ENCODE measurements around the gene LRRIQ3.
"Not testable (repeated sequence)": the region's sequence is repeated elsewhere in the genome, so short reads cannot be mapped to it uniquely, and the experiment has no call there.

LRRIQ3 gene

DNA sequence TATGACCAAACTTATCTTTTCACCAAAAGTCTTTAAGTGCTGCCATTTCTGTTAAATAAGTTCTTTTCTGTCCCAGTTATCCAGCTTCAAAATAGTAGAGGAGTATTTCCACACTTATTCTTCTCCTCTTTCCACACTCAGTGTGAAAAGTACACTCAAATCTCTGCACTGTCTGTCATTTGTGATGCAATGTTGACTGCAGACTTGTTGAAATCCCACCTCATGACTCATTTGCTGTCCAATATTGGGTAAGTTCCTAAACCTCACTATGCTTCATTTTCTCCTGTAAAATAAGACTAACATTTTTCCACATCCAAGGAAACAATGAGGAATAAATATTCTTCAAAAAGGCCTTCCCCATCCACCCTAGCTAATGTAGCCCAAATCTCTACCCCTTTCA, 17.5 kb downstream of the LRRIQ3 start:
- Histone ChIP-seq H4K20me1 (ENCODE audit: insufficient read depth, low read length, poor library complexity, severe bottlenecking) (no peaks in the 10 kb centered on the region), H3K4me3 (ENCODE audit: low read length, poor library complexity, severe bottlenecking) (no peak overlapping the region), H3K36me3 (ENCODE audit: insufficient read depth, low read length) (no peaks in the 10 kb centered on the region), H3K27me3 (ENCODE audit: insufficient read depth, low read length, poor library complexity, severe bottlenecking) (no peaks in the 10 kb centered on the region), H3K9me3 (ENCODE audit: insufficient read depth, low read depth, low read length) (no peaks in the 10 kb centered on the region), H2AFZ (ENCODE audit: low read length) (no peak overlapping the region), H3K9me2 (replicated peaks; ENCODE audit: low read depth, low read length) (no peaks in the 10 kb centered on the region), H3K9ac (ENCODE audit: low read depth, low read length, poor library complexity, severe bottlenecking) (no peak overlapping the region), H3K4me1 (ENCODE audit: insufficient read depth, low read length, poor library complexity, severe bottlenecking) (no peaks in the 10 kb centered on the region), H3K79me2 (ENCODE audit: insufficient read depth, low read length) (no peaks in the 10 kb centered on the region), H3F3A (ENCODE audit: low read depth) (no peaks in the 10 kb centered on the region), H3K4me2 (ENCODE audit: low read depth, low read length, poor library complexity, severe bottlenecking) (no peak overlapping the region)
- no peak for TF ChIP-seq EZH2phosphoT487 (IDR thresholded peaks at IDR 0.05; ENCODE audit: borderline replicate concordance)
- TF ChIP-seq, protein P1, sequence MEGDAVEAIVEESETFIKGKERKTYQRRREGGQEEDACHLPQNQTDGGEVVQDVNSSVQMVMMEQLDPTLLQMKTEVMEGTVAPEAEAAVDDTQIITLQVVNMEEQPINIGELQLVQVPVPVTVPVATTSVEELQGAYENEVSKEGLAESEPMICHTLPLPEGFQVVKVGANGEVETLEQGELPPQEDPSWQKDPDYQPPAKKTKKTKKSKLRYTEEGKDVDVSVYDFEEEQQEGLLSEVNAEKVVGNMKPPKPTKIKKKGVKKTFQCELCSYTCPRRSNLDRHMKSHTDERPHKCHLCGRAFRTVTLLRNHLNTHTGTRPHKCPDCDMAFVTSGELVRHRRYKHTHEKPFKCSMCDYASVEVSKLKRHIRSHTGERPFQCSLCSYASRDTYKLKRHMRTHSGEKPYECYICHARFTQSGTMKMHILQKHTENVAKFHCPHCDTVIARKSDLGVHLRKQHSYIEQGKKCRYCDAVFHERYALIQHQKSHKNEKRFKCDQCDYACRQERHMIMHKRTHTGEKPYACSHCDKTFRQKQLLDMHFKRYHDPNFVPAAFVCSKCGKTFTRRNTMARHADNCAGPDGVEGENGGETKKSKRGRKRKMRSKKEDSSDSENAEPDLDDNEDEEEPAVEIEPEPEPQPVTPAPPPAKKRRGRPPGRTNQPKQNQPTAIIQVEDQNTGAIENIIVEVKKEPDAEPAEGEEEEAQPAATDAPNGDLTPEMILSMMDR (conservative IDR thresholded peaks at IDR 0.05; ENCODE audit: low read length): no peak

DNA sequence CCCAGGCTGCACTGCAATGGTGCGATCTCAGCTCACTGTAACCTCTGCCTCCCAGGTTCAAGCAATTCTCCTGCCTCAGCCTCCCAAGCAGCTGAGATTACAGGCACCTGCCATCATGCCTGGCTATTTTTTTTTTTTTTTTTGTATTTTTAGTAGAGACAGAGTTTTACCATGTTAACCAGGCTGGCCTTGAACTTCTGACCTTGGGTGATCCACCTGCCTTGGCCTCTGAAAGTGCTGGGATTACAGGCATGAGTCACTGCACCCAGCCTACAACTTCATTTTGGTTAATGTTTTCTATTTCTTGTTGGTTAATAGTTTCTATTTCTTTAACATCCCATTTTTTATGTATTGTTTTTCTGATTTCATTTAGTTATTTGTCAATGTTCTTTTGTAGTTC, 23.6 kb downstream of the LRRIQ3 start:
- H4K20me1 ChIP-seq (ENCODE audit: insufficient read depth, low read length, poor library complexity, severe bottlenecking); H3K4me2 ChIP-seq (ENCODE audit: low read depth, low read length, poor library complexity, severe bottlenecking); H3K9ac ChIP-seq (ENCODE audit: low read depth, low read length, poor library complexity, severe bottlenecking); H3K36me3 ChIP-seq (ENCODE audit: insufficient read depth, low read length); H3K27me3 ChIP-seq (ENCODE audit: insufficient read depth, low read length, poor library complexity, severe bottlenecking); H3F3A ChIP-seq (ENCODE audit: low read depth); H3K4me1 ChIP-seq (ENCODE audit: insufficient read depth, low read length, poor library complexity, severe bottlenecking); H3K9me2 ChIP-seq (replicated peaks; ENCODE audit: low read depth, low read length); H2AFZ ChIP-seq (ENCODE audit: low read length); H3K79me2 ChIP-seq (ENCODE audit: insufficient read depth, low read length); H3K4me3 ChIP-seq (ENCODE audit: low read length, poor library complexity, severe bottlenecking); H3K9me3 ChIP-seq (ENCODE audit: insufficient read depth, low read depth, low read length): not testable (repeated sequence)

DNA sequence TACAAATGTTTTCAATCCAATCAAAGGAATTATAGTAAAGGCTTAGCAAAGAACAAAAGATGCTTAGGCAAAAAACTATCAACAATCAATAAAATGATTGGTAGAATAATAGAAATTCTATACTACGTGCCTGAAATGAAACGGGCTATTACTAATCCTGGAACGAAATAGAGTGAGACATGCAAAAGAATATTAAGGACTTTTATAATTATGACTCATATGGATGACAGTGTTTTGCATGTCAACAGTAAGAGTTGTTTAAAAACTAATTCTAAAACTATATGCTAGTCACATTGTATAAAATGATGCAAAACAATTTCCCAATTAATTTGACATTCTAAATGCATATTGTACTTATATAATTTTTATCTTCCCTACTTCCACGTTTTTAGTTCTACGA, 35.6 kb downstream of the LRRIQ3 start:
- Histone ChIP-seq H3K9me2 (replicated peaks; ENCODE audit: low read depth, low read length) (no peaks in the 10 kb centered on the region), H3K4me2 (ENCODE audit: low read depth, low read length, poor library complexity, severe bottlenecking) (no peak overlapping the region), H3K9ac (ENCODE audit: low read depth, low read length, poor library complexity, severe bottlenecking) (no peak overlapping the region), H3K36me3 (ENCODE audit: insufficient read depth, low read length) (no peaks in the 10 kb centered on the region), H3F3A (ENCODE audit: low read depth) (no peaks in the 10 kb centered on the region), H3K9me3 (ENCODE audit: insufficient read depth, low read depth, low read length) (no peaks in the 10 kb centered on the region), H2AFZ (ENCODE audit: low read length) (no peak overlapping the region), H3K79me2 (ENCODE audit: insufficient read depth, low read length) (no peaks in the 10 kb centered on the region), H3K4me3 (ENCODE audit: low read length, poor library complexity, severe bottlenecking) (no peak overlapping the region), H3K4me1 (ENCODE audit: insufficient read depth, low read length, poor library complexity, severe bottlenecking) (no peaks in the 10 kb centered on the region), H3K27me3 (ENCODE audit: insufficient read depth, low read length, poor library complexity, severe bottlenecking) (no peaks in the 10 kb centered on the region), H4K20me1 (ENCODE audit: insufficient read depth, low read length, poor library complexity, severe bottlenecking) (no peaks in the 10 kb centered on the region)
- TF ChIP-seq, protein P1 (conservative IDR thresholded peaks at IDR 0.05; ENCODE audit: low read length): no peak
- no peak for TF ChIP-seq EZH2phosphoT487 (IDR thresholded peaks at IDR 0.05; ENCODE audit: borderline replicate concordance)

DNA sequence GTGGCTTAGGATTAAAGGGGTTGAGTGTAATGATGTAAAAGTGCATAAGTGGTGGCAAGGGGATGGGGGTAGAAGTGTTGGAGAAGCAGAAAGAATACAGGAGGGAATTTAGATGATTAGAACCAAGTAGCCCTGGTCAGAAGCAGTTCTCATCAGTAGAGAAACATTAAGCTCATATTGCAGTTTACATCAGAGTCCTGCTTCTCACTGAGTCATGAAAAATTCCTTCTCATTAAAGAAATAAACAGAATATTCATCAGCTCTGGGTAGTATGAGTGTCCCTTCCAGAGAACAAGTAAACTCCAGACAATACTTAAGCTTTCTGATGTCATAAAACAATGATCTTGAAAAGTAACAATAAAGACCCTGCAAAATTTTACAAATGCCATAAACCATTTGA, 36.5 kb downstream of the LRRIQ3 start:
- Histone ChIP-seq H3K9me2 (replicated peaks; ENCODE audit: low read depth, low read length) (no peaks in the 10 kb centered on the region), H4K20me1 (ENCODE audit: insufficient read depth, low read length, poor library complexity, severe bottlenecking) (no peaks in the 10 kb centered on the region), H3K27me3 (ENCODE audit: insufficient read depth, low read length, poor library complexity, severe bottlenecking) (no peaks in the 10 kb centered on the region), H3K4me3 (ENCODE audit: low read length, poor library complexity, severe bottlenecking) (no peak overlapping the region), H3K36me3 (ENCODE audit: insufficient read depth, low read length) (no peaks in the 10 kb centered on the region), H3F3A (ENCODE audit: low read depth) (no peaks in the 10 kb centered on the region), H3K4me1 (ENCODE audit: insufficient read depth, low read length, poor library complexity, severe bottlenecking) (no peaks in the 10 kb centered on the region), H2AFZ (ENCODE audit: low read length) (no peak overlapping the region), H3K9me3 (ENCODE audit: insufficient read depth, low read depth, low read length) (no peaks in the 10 kb centered on the region), H3K4me2 (ENCODE audit: low read depth, low read length, poor library complexity, severe bottlenecking) (no peak overlapping the region), H3K79me2 (ENCODE audit: insufficient read depth, low read length) (no peaks in the 10 kb centered on the region), H3K9ac (ENCODE audit: low read depth, low read length, poor library complexity, severe bottlenecking) (no peak overlapping the region)
- TF ChIP-seq, protein P1 (conservative IDR thresholded peaks at IDR 0.05; ENCODE audit: low read length): no peak
- no peak for TF ChIP-seq EZH2phosphoT487 (IDR thresholded peaks at IDR 0.05; ENCODE audit: borderline replicate concordance)
